Karpas-422 (cell line): ENCODE measurements around the gene MBTPS2. TPM values are rescaled to one million over a fixed set of nuclear protein-coding genes. Genes with fewer than 3 reads are reported as not detected.

Source experiments
- DNase-seq: peaks from one replicate; pipeline ENCODE4 v3.0.0-alpha.2; 2015
- H2AFZ ChIP-seq: fragments of 200-600 bp; sonication (generic); 2 replicates; pipeline ENCODE4 v1.6.1; 2014; ENCODE audit warnings: antibody characterized with exemption, low read length, mixed read lengths
- H3K27ac ChIP-seq: fragments of 200-600 bp; sonication (generic); 2 replicates; pipeline ENCODE4 v1.5.1; 2014; ENCODE audit warnings: mild to moderate bottlenecking, low read length, moderate library complexity
- H3K27me3 ChIP-seq: fragments of 200-600 bp; sonication (generic); 2 replicates; pipeline ENCODE4 v1.6.1; 2014; ENCODE audit warnings: low read length, mixed read lengths
- H3K36me3 ChIP-seq: fragments of 200-600 bp; sonication (generic); 2 replicates; pipeline ENCODE4 v1.6.1; 2014; ENCODE audit warnings: low read length, mixed read lengths; ENCODE audit not compliant: insufficient read depth
- H3K4me1 ChIP-seq: fragments of 200-600 bp; sonication (generic); 2 replicates; pipeline ENCODE4 v1.6.1; 2014; ENCODE audit warnings: mild to moderate bottlenecking, low read length, mixed read lengths
- H3K4me2 ChIP-seq: fragments of 200-600 bp; sonication (generic); 2 replicates; pipeline ENCODE4 v1.6.1; 2014; ENCODE audit warnings: low read length, low read depth, mild to moderate bottlenecking; ENCODE audit not compliant: poor library complexity, severe bottlenecking
- H3K4me3 ChIP-seq: fragments of 200-600 bp; sonication (generic); 2 replicates; pipeline ENCODE4 v1.5.1; 2014; ENCODE audit warnings: mild to moderate bottlenecking, antibody characterized with exemption, low read length, mixed read lengths
- H3K79me2 ChIP-seq: fragments of 200-600 bp; sonication (generic); 2 replicates; pipeline ENCODE4 v1.6.1; 2014; ENCODE audit warnings: mild to moderate bottlenecking, low read length, mixed read lengths
- H3K9ac ChIP-seq: fragments of 200-600 bp; sonication (generic); 2 replicates; pipeline ENCODE4 v1.6.0; 2014; ENCODE audit warnings: low read length
- H3K9me2 ChIP-seq: fragments of 200-600 bp; sonication (generic), shearing (Covaris generic); replicated peaks from 2 replicates; pipeline ENCODE4 v1.6.0; 2014; ENCODE audit warnings: mild to moderate bottlenecking, low read length, moderate library complexity; ENCODE audit not compliant: insufficient read depth
- H3K9me3 ChIP-seq: fragments of 300-700, 200-600 bp; sonication (generic); 2 replicates; pipeline ENCODE4 v1.6.1; 2014; ENCODE audit warnings: low read length, mixed read lengths
- H4K20me1 ChIP-seq: fragments of 200-600 bp; sonication (generic); 2 replicates; pipeline ENCODE4 v1.6.1; 2014; ENCODE audit warnings: mild to moderate bottlenecking, antibody characterized with exemption, low read length, low read depth; ENCODE audit not compliant: insufficient read depth
- total RNA-seq: library from RNA; depleted of rRNA; stranded (reverse); fragments of >200 nt; shearing (Covaris generic); gene quantifications from 2 replicates; pipeline ENCODE4 v1.2.3, GENCODE V29; 2014; ENCODE audit warnings: low replicate concordance

Gene MBTPS2
- total RNA-seq, 1 experiment from 2014 or later: 19.6 TPM

DNA sequence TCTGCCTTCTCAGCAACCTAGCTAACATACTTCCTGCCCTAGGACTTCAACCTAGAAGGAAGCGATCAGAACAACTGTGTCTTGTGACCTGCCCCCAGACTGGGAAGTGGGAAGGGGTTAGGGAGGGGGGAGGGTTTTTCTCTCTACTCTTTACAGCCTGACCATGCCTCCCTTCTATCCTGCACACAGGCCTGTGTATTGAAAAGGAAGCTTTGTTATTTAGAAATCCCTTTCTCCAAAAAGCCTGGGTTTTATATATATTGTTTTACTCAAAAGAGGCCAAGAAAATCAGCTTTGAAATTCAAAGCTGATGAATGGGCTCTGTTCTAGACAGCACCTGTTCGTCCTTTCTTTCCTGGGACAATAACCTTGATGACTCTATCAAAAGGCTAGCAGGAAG, 65.9 kb downstream of the MBTPS2 start:
- no peaks in the 10 kb centered on the region for H3K9me3 ChIP-seq
- H3K4me2 ChIP-seq: no peak overlapping the region
- H2AFZ ChIP-seq: no peak overlapping the region
- no peaks in the 10 kb centered on the region; the same call in 1 of the 2 replicates for H3K4me1 ChIP-seq
- no peaks in the 10 kb centered on the region for H3K79me2 ChIP-seq
- no peaks in the 10 kb centered on the region for H3K27me3 ChIP-seq
- no peak overlapping the region for H3K4me3 ChIP-seq
- H4K20me1 ChIP-seq: no peaks in the 10 kb centered on the region
- no peak overlapping the region for H3K9ac ChIP-seq
- no peaks in the 10 kb centered on the region for H3K36me3 ChIP-seq
- DNase-seq: no peak
- no peak overlapping the region for H3K27ac ChIP-seq
- H3K9me2 ChIP-seq: no peaks in the 10 kb centered on the region

DNA sequence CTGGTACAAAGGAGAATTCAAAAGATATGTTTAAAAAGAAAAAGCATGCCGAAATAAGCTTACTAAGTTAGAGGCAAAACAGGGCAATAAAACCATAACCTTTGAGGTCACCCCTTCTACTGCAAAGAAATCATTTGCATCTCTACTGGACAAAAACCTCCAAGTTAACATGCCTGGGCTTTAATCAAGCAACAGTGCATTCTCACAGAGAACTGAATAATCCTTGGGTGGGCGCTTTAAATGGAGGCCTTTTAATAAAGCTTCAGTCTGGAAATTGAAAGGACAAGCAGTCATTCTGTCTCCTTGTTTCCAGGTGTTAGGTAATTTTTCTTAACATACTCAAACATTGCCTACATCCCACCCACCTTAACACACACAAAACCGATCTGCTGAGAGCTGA, 66.5 kb downstream of the MBTPS2 start:
- no peak overlapping the region for H2AFZ ChIP-seq
- no peak overlapping the region for H3K4me3 ChIP-seq
- no peaks in the 10 kb centered on the region for H4K20me1 ChIP-seq
- H3K4me2 ChIP-seq: no peak overlapping the region
- no peak overlapping the region for H3K9ac ChIP-seq
- no peak for DNase-seq
- H3K27me3 ChIP-seq: no peaks in the 10 kb centered on the region
- H3K4me1 ChIP-seq: no peaks in the 10 kb centered on the region; the same call in 1 of the 2 replicates
- H3K36me3 ChIP-seq: no peaks in the 10 kb centered on the region
- H3K9me3 ChIP-seq: no peaks in the 10 kb centered on the region
- H3K79me2 ChIP-seq: no peaks in the 10 kb centered on the region
- no peaks in the 10 kb centered on the region for H3K9me2 ChIP-seq
- no peak overlapping the region for H3K27ac ChIP-seq

DNA sequence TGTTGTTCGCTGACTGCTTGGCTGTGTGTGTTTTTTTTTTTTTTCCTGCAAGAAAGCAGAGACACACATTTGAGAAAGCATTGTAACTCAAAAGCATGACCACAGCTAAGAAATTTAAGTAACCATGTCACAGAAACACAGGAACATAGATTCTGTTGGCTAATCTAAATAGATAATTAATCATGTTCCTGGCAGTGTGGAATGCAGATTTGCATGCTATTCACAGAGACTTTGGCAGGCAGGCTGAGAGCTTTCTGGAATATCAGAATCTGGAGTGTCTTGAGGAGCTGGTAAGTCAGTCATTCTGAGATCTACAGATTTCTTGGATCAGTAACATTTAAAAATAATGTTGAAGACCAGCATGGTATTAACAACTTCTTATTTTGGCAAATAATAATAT, 67.8 kb downstream of the MBTPS2 start:
- Histone ChIP-seq H3K36me3 (no peaks in the 10 kb centered on the region), H3K4me2 (no peak overlapping the region), H3K4me1 (no peaks in the 10 kb centered on the region; the same call in 1 of the 2 replicates), H4K20me1 (no peaks in the 10 kb centered on the region), H3K9me3 (no peaks in the 10 kb centered on the region), H3K27me3 (no peaks in the 10 kb centered on the region), H3K79me2 (no peaks in the 10 kb centered on the region), H3K4me3 (no peak overlapping the region), H3K9ac (no peak overlapping the region), H3K9me2 (no peaks in the 10 kb centered on the region; the same call in 1 of the 2 replicates), H2AFZ (no peak overlapping the region), H3K27ac (no peak overlapping the region)
- no peak for DNase-seq

DNA sequence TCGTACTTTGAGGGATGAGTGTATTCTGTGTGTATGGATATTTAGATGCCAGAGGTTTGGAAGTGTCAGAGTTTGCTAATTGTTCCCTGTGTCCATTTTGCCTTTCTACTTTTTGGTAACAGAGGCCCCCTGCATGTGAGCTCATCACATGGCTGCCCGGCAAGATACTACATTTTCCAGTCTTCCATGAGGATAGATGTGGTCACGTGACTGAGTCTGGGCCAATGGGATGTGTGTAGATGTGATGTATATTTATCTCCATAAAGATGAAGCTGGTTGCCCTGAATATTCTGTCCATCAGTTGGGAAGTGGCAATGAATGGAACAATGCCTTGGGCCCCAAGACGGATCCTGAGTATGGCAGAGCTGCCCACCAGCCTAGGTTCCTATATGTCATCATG, 72.1 kb downstream of the MBTPS2 start:
- H3K27me3 ChIP-seq: no peaks in the 10 kb centered on the region
- no peak overlapping the region for H3K27ac ChIP-seq
- H3K9me2 ChIP-seq: no peaks in the 10 kb centered on the region; the same call in 1 of the 2 replicates
- no peak for DNase-seq
- H2AFZ ChIP-seq: no peak overlapping the region
- no peak overlapping the region for H3K4me3 ChIP-seq
- H3K79me2 ChIP-seq: no peaks in the 10 kb centered on the region
- H4K20me1 ChIP-seq: no peaks in the 10 kb centered on the region
- H3K4me1 ChIP-seq: no peaks in the 10 kb centered on the region; the same call in 1 of the 2 replicates
- H3K36me3 ChIP-seq: no peaks in the 10 kb centered on the region
- H3K4me2 ChIP-seq: no peak overlapping the region
- no peaks in the 10 kb centered on the region for H3K9me3 ChIP-seq
- H3K9ac ChIP-seq: no peak overlapping the region

DNA sequence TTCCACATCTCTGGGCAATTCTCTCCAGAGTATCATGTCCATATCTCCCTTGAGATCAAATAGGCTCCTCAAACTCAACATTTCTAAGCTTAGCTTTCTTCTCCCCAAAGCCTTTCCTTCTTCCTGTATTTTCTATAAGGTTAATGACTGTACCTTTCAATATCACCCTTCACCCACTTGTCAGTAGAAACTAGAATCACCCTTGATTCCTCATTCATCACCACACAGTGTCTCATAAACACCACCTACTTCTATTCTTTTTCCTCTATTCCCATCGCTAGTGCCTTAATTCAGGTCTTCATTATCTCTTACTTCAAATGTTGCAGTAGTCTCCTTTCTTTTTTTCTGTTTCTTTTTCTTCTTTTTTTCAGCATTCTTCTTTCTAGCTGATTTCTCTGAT, 72.8 kb downstream of the MBTPS2 start:
- no peak overlapping the region for H3K4me2 ChIP-seq
- no peaks in the 10 kb centered on the region for H4K20me1 ChIP-seq
- no peak for DNase-seq
- no peak overlapping the region for H3K4me3 ChIP-seq
- H3K9me3 ChIP-seq: no peaks in the 10 kb centered on the region
- H3K79me2 ChIP-seq: no peaks in the 10 kb centered on the region
- no peaks in the 10 kb centered on the region for H3K4me1 ChIP-seq
- H3K36me3 ChIP-seq: no peaks in the 10 kb centered on the region
- H2AFZ ChIP-seq: no peak overlapping the region
- no peaks in the 10 kb centered on the region for H3K27me3 ChIP-seq
- H3K9ac ChIP-seq: no peak overlapping the region
- H3K27ac ChIP-seq: no peak overlapping the region
- H3K9me2 ChIP-seq: no peaks in the 10 kb centered on the region; the same call in 1 of the 2 replicates

DNA sequence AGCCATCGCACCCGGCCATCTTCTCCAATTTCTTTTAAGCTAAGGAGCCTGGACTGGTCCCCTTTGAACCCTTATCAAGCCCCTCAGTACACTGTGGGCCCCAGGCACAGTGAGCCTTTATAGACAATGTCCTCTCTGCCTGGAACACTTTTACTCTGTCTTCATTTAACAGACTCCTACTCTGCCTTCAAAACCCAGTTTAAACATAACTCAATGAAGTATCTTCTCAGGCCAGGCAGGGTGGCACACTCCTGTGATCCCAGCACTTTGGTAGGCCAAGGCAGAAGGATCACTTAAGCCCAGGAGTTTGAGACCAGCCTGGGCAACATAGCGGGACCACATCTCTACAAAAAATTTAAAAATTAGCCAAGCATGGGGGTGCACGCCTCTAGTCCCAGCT, 73.6 kb downstream of the MBTPS2 start:
- no peak for DNase-seq
- Histone ChIP-seq H3K79me2 (no peaks in the 10 kb centered on the region), H3K4me3 (no peak overlapping the region), H3K4me1 (no peaks in the 10 kb centered on the region), H3K36me3 (no peaks in the 10 kb centered on the region), H2AFZ (no peak overlapping the region), H3K9me3 (no peaks in the 10 kb centered on the region), H3K9me2 (no peaks in the 10 kb centered on the region; the same call in 1 of the 2 replicates), H3K4me2 (no peak overlapping the region), H4K20me1 (no peaks in the 10 kb centered on the region), H3K9ac (no peak overlapping the region), H3K27me3 (no peaks in the 10 kb centered on the region), H3K27ac (no peak overlapping the region)

DNA sequence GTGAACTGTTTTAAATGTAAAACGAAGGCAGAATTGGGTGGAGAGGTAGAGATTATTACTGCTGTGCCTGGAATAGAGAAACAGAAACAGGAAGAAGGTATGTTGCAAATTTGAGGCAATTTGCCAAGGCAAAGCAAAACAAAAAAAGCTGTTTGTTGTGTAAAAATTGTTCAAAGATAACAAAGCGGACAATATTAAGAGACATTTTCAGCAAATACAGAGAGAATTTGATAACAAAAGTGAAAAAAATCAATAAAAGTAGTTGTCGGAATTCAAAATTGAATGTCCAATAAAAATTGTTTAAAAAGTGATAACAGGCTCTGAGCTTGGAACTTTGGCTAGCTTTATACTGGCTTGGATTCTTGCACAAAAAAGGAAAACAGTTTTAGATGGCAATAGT, 86.7 kb downstream of the MBTPS2 start:
- Histone ChIP-seq H2AFZ (no peak overlapping the region), H3K79me2 (no peaks in the 10 kb centered on the region), H3K27me3 (no peaks in the 10 kb centered on the region), H3K4me2 (no peak overlapping the region), H3K9me3 (no peaks in the 10 kb centered on the region), H3K4me3 (no peak overlapping the region), H3K9ac (no peak overlapping the region), H3K9me2 (no peaks in the 10 kb centered on the region), H4K20me1 (no peaks in the 10 kb centered on the region), H3K36me3 (no peaks in the 10 kb centered on the region), H3K4me1 (peaks cover 8% of the 10 kb centered on the region), H3K27ac (no peak overlapping the region)
- no peak for DNase-seq

DNA sequence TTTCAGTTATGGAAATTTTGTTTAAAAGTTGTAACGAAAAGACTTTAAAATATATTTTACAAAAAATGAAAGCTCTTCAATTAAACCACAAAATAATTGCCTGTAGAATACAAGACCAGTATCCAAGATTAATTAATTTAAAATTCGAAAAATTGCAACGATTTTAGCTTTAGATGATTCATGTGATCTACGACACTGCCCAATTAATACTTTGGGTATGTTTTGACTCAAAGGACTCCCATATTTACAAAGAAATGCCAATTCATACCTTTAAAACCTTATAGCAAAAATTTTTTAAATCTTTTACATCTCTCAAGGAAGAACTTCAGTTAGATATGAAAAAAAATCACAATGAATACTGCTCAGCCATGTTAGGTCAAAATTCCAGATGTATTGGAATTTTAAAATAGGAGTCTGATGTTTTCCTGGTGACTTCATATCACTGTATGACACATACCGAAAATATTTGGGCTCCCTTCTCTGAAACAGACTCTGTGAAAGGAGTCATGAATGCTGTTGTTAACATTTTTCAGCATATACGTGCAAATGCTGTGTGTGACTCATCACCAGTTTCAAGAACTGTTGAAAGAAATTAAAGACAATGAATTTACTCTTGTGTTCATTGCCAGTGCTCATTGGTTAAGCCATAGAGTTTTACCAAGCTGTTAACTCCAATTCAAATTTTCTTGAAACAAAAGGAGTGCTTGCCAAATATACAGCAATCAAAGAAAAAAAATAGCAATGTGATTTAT, 87.3 kb downstream of the MBTPS2 start:
- H3K9me2 ChIP-seq: no peaks in the 10 kb centered on the region
- H3K27ac ChIP-seq: no peak overlapping the region
- no peak overlapping the region for H2AFZ ChIP-seq
- no peak overlapping the region for H3K4me3 ChIP-seq
- no peaks in the 10 kb centered on the region for H3K9me3 ChIP-seq
- H3K27me3 ChIP-seq: no peaks in the 10 kb centered on the region
- peaks cover 8% of the 10 kb centered on the region for H3K4me1 ChIP-seq
- DNase-seq: no peak
- H4K20me1 ChIP-seq: no peaks in the 10 kb centered on the region
- no peak overlapping the region for H3K4me2 ChIP-seq
- H3K9ac ChIP-seq: no peak overlapping the region
- H3K79me2 ChIP-seq: no peaks in the 10 kb centered on the region
- no peaks in the 10 kb centered on the region for H3K36me3 ChIP-seq
